ENCODE data around the gene CROCC.

Gene CROCC

GRCh38 chr1:16980473-16981268 lies 58.9 kb downstream of the CROCC start, which contains the start of gene MFAP2:
TSS of gene MFAP2 (minus strand) at chr1:16980620. CDS start at chr1:16978273, 2,347 bp downstream.
- ChIA-PET POLR2A (no interaction called here), CTCF (interaction anchor here (1.1 to 2.7 kb wide), 2 partner anchors 19 kb away, joined by 3 to 10 read pairs; no protein-coding TSS in a partner anchor)
- TF ChIP-seq, protein P1, sequence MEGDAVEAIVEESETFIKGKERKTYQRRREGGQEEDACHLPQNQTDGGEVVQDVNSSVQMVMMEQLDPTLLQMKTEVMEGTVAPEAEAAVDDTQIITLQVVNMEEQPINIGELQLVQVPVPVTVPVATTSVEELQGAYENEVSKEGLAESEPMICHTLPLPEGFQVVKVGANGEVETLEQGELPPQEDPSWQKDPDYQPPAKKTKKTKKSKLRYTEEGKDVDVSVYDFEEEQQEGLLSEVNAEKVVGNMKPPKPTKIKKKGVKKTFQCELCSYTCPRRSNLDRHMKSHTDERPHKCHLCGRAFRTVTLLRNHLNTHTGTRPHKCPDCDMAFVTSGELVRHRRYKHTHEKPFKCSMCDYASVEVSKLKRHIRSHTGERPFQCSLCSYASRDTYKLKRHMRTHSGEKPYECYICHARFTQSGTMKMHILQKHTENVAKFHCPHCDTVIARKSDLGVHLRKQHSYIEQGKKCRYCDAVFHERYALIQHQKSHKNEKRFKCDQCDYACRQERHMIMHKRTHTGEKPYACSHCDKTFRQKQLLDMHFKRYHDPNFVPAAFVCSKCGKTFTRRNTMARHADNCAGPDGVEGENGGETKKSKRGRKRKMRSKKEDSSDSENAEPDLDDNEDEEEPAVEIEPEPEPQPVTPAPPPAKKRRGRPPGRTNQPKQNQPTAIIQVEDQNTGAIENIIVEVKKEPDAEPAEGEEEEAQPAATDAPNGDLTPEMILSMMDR (IDR thresholded peaks at IDR 0.05; ENCODE audit: control extremely low read depth, extremely low read depth, low read depth, missing control alignments) = no peak
- DNase-seq (ENCODE audit: extremely low spot score) = no peak

- POLR2A ChIA-PET = no interaction called here
- no peak for DNase-seq (ENCODE audit: extremely low spot score)
- TF ChIP-seq, protein P1 (IDR thresholded peaks at IDR 0.05; ENCODE audit: control extremely low read depth, extremely low read depth, low read depth, missing control alignments) = no peak
- CTCF ChIA-PET = interaction anchor here (1.1 to 2.7 kb wide), 2 partner anchors 18 to 20 kb away, joined by 3 to 10 read pairs; no protein-coding TSS in a partner anchor
These were observed 59.6 kb downstream of the CROCC start for GRCh38 chr1:16981269-16981849.

- no peak for DNase-seq (ENCODE audit: extremely low spot score)
- CTCF ChIA-PET = no interaction called here
- TF ChIP-seq, protein P1 (IDR thresholded peaks at IDR 0.05; ENCODE audit: control extremely low read depth, extremely low read depth, low read depth, missing control alignments) = no peak
- POLR2A ChIA-PET = no interaction called here
These were observed 61.2 kb downstream of the CROCC start for GRCh38 chr1:16982902-16983301.

GRCh38 chr1:16983649-16984048 lies 61.9 kb downstream of the CROCC start:
- ChIA-PET POLR2A (no interaction called here), CTCF (no interaction called here)
- no peak for DNase-seq (ENCODE audit: extremely low spot score)
- TF ChIP-seq, protein P1 (IDR thresholded peaks at IDR 0.05; ENCODE audit: control extremely low read depth, extremely low read depth, low read depth, missing control alignments) = no peak

DNA sequence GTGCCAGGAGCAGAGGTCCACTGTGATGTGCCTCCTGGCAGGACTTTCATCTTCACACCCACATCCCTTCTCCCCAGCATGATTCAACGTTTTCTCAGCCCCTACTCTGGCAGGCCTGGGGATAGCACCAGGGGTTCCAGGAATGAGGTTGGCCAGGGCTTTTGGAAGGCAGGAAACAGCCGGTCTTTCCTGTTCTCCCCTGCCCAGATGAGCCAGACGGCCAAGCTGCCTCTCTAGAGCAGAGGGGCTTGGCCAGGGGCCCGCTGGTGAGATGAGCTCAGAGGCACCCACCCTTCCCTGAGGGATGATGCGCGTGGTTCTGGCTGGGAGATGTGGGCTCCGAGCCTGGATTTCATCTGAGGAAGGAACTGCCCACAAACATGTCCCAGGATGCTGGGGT lies 63.0 kb downstream of the CROCC start:
- TF ChIP-seq, protein P1 (IDR thresholded peaks at IDR 0.05; ENCODE audit: control extremely low read depth, extremely low read depth, low read depth, missing control alignments) = no peak
- POLR2A ChIA-PET = no interaction called here
- DNase-seq (ENCODE audit: extremely low spot score) = no peak
- CTCF ChIA-PET = interaction anchor here (1.6 kb wide), 1 partner anchor 24 kb away, joined by 4 read pairs; no protein-coding TSS in a partner anchor

DNA sequence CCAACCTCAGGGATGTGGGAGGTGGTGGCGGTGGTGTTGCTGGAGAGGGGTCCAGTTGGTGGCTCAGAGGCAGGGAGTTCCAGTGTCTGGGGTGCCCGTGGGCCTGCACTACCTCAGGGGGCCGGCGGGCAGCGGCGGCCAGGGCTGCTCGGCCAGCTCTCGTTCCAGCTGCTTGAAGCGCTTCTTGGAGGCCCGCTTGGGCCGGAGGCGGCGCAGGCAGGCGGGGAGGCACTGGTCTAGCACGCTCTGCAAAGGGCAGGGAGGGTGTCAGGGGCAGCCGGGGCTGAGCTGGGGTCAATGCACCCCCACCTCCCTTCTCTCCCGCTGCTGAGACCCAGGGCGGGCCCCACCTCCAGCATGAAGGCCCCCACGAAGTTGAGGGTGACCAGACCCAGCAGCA lies 64.4 kb downstream of the CROCC start:
- TF ChIP-seq, protein P1 (IDR thresholded peaks at IDR 0.05; ENCODE audit: control extremely low read depth, extremely low read depth, low read depth, missing control alignments) = no peak
- ChIA-PET POLR2A (no interaction called here), CTCF (interaction anchor here (1.1 kb wide), 1 partner anchor 26 kb away, joined by 4 read pairs; no protein-coding TSS in a partner anchor)
- DNase-seq (ENCODE audit: extremely low spot score) = no peak

Measured in GM10248 (cell line).